SK-N-SH treated with all-trans-retinoic acid at 6 μM for 48 hours (cell line): Measurements from ENCODE around the gene WIZ.
"Not testable (repeated sequence)": the region's sequence is repeated elsewhere in the genome, so short reads cannot be mapped to it uniquely, and the experiment has no call there.

Experiments used
- ARNTL ChIP-seq: fragments of 450-650 bp; formaldehyde crosslinking; IDR thresholded peaks from 2 replicates; pipeline ENCODE4 v1.5.0; 2020; ENCODE audit warnings: low read depth, mild to moderate bottlenecking, moderate library complexity, borderline replicate concordance
- CSDC2 ChIP-seq: fragments of 250-450 bp; sonication (Bioruptor Pico); IDR thresholded peaks from 2 replicates; pipeline ENCODE4 v1.5.0; 2020; ENCODE audit warnings: mild to moderate bottlenecking, moderate library complexity
- ESRRG ChIP-seq: fragments of 250-450 bp; sonication (Bioruptor Pico); IDR thresholded peaks from 2 replicates; pipeline ENCODE4 v1.6.1; 2021; ENCODE audit warnings: mild to moderate bottlenecking
- GLIS3 ChIP-seq: fragments of 250-450 bp; sonication (Bioruptor Pico); IDR thresholded peaks from 2 replicates; pipeline ENCODE4 v1.5.0; 2020; ENCODE audit warnings: mild to moderate bottlenecking, moderate library complexity
- OSR1 ChIP-seq: fragments of 250-450 bp; sonication (Bioruptor Pico); IDR thresholded peaks from 2 replicates; pipeline ENCODE4 v1.8.0; 2022; ENCODE audit warnings: moderate library complexity, mild to moderate bottlenecking, inconsistent platforms
- RARB ChIP-seq: fragments of 250-450 bp; sonication (Bioruptor Pico); IDR thresholded peaks from 2 replicates; pipeline ENCODE4 v1.8.0; 2021; ENCODE audit warnings: mild to moderate bottlenecking, moderate library complexity
- ZFP30 ChIP-seq: fragments of 450-650 bp; formaldehyde crosslinking; IDR thresholded peaks from 2 replicates; pipeline ENCODE4 v1.5.0; 2022; ENCODE audit warnings: mild to moderate bottlenecking, moderate library complexity
- ZNF70 ChIP-seq: fragments of 450-650 bp; formaldehyde crosslinking; IDR thresholded peaks from 2 replicates; pipeline ENCODE4 v1.5.0; 2020; ENCODE audit warnings: mild to moderate bottlenecking, moderate library complexity
- TF ChIP-seq, protein P1 (sequence below): fragments of 250-450 bp; sonication (Bioruptor Pico); IDR thresholded peaks from 2 replicates; pipeline ENCODE4 v1.5.1; 2020; ENCODE audit warnings: low read depth, mild to moderate bottlenecking, moderate library complexity
- TF ChIP-seq, protein P2 (sequence below): fragments of 250-450 bp; sonication (Bioruptor Pico); IDR thresholded peaks from 2 replicates; pipeline ENCODE4 v1.5.0; 2020; ENCODE audit warnings: mild to moderate bottlenecking, moderate library complexity
- TF ChIP-seq, protein P3 (sequence below): fragments of 250-450 bp; sonication (Bioruptor Pico); IDR thresholded peaks from 2 replicates; pipeline ENCODE4 v1.8.0; 2021; ENCODE audit warnings: low read depth, mild to moderate bottlenecking, moderate library complexity, borderline replicate concordance
- TF ChIP-seq, protein P4 (sequence below): fragments of 250-450 bp; sonication (Bioruptor Pico); IDR thresholded peaks from 2 replicates; pipeline ENCODE4 v1.5.1; 2021; ENCODE audit warnings: mild to moderate bottlenecking, moderate library complexity

DNA sequence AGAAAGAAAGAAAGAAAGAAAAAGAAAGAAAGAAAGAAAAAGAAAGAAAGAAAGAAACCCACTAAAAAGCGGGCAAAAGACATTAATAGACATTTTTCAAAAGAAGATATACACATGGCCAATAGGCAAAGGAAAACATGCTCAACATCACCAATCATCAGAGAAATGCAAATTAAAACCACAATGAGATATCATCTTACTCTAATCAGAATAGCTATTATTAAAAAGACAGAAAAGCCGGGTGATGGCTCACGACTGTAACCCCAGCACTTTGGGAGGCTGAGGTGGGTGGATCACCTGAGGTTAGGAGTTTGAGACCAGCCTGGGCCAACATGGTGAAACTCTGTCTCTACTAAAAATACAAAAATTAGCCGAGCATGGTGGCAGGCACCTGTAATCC is 24.1 kb upstream of the WIZ start:
- TF ChIP-seq, protein P1, sequence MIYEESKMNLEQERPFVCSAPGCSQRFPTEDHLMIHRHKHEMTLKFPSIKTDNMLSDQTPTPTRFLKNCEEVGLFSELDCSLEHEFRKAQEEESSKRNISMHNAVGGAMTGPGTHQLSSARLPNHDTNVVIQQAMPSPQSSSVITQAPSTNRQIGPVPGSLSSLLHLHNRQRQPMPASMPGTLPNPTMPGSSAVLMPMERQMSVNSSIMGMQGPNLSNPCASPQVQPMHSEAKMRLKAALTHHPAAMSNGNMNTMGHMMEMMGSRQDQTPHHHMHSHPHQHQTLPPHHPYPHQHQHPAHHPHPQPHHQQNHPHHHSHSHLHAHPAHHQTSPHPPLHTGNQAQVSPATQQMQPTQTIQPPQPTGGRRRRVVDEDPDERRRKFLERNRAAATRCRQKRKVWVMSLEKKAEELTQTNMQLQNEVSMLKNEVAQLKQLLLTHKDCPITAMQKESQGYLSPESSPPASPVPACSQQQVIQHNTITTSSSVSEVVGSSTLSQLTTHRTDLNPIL, result not testable (repeated sequence)
- not testable (repeated sequence) for TF ChIP-seq CSDC2 (CRISPR knock-in tag); ARNTL (CRISPR knock-in tag); ZFP30 (CRISPR knock-in tag); OSR1 (CRISPR knock-in tag); ESRRG; GLIS3 (CRISPR knock-in tag); ZNF70 (CRISPR knock-in tag); RARB (CRISPR knock-in tag)
- TF ChIP-seq, protein P2, sequence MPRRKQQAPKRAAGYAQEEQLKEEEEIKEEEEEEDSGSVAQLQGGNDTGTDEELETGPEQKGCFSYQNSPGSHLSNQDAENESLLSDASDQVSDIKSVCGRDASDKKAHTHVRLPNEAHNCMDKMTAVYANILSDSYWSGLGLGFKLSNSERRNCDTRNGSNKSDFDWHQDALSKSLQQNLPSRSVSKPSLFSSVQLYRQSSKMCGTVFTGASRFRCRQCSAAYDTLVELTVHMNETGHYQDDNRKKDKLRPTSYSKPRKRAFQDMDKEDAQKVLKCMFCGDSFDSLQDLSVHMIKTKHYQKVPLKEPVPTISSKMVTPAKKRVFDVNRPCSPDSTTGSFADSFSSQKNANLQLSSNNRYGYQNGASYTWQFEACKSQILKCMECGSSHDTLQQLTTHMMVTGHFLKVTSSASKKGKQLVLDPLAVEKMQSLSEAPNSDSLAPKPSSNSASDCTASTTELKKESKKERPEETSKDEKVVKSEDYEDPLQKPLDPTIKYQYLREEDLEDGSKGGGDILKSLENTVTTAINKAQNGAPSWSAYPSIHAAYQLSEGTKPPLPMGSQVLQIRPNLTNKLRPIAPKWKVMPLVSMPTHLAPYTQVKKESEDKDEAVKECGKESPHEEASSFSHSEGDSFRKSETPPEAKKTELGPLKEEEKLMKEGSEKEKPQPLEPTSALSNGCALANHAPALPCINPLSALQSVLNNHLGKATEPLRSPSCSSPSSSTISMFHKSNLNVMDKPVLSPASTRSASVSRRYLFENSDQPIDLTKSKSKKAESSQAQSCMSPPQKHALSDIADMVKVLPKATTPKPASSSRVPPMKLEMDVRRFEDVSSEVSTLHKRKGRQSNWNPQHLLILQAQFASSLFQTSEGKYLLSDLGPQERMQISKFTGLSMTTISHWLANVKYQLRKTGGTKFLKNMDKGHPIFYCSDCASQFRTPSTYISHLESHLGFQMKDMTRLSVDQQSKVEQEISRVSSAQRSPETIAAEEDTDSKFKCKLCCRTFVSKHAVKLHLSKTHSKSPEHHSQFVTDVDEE (CRISPR knock-in tag), result not testable (repeated sequence)
- TF ChIP-seq, protein P3, sequence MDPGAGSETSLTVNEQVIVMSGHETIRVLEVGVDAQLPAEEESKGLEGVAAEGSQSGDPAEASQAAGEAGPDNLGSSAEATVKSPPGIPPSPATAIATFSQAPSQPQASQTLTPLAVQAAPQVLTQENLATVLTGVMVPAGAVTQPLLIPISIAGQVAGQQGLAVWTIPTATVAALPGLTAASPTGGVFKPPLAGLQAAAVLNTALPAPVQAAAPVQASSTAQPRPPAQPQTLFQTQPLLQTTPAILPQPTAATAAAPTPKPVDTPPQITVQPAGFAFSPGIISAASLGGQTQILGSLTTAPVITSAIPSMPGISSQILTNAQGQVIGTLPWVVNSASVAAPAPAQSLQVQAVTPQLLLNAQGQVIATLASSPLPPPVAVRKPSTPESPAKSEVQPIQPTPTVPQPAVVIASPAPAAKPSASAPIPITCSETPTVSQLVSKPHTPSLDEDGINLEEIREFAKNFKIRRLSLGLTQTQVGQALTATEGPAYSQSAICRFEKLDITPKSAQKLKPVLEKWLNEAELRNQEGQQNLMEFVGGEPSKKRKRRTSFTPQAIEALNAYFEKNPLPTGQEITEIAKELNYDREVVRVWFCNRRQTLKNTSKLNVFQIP, result not testable (repeated sequence)
- TF ChIP-seq, protein P4, sequence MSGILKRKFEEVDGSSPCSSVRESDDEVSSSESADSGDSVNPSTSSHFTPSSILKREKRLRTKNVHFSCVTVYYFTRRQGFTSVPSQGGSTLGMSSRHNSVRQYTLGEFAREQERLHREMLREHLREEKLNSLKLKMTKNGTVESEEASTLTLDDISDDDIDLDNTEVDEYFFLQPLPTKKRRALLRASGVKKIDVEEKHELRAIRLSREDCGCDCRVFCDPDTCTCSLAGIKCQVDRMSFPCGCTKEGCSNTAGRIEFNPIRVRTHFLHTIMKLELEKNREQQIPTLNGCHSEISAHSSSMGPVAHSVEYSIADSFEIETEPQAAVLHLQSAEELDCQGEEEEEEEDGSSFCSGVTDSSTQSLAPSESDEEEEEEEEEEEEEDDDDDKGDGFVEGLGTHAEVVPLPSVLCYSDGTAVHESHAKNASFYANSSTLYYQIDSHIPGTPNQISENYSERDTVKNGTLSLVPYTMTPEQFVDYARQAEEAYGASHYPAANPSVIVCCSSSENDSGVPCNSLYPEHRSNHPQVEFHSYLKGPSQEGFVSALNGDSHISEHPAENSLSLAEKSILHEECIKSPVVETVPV, result not testable (repeated sequence)
